ENCODE data around the gene MRPL28. TPM values are rescaled to one million over a fixed set of nuclear protein-coding genes. Genes with fewer than 3 reads are reported as not detected.

The MRPL28 gene
- total and polyA plus RNA-seq, 3 experiments from 2014 or later, result 67.8 to 98.0 (median 90.2) TPM

GRCh38 chr16:369275-369865, 968 bp downstream of the MRPL28 start:
- H3K4me3 ChIP-seq (ENCODE audit: low read length), result no peak overlapping the region
- POLR2A ChIA-PET, result interaction anchor here (0.9 to 1.9 kb wide), 3 partner anchors 11 to 135 kb away, joined by 3 to 9 read pairs (median 3); partner anchors contain the start of gene FAM234A
- Mint-ChIP-seq H3K27me3 (no peaks in the 10 kb centered on the region), H3K36me3 (peaks cover 0 to 55% (median 1%) of the 10 kb centered on the region in 3 donors), H3K4me3 (peak overlapping the region; percentile 62 to 85 (median 71)), H3K27ac (peak overlapping the region in 5 of 8 donors; percentile 19 to 70 (median 51)), H3K4me1 (peaks cover 7 to 21% (median 15%) of the 10 kb centered on the region in 3 donors), H3K9me3 (no peaks in the 10 kb centered on the region)
- peaks cover 14% of the 10 kb centered on the region for H3K4me1 ChIP-seq (ENCODE audit: insufficient read depth, low read length)
- H3K27me3 ChIP-seq (ENCODE audit: insufficient read depth, low read length, poor library complexity, severe bottlenecking), result no peaks in the 10 kb centered on the region
- peak overlapping the region; percentile 38 for H3K27ac ChIP-seq (ENCODE audit: low read depth, low read length)
- CTCF ChIA-PET, result no interaction called here
- no peaks in the 10 kb centered on the region for H3K36me3 ChIP-seq (ENCODE audit: insufficient read depth, low read length)
- H3K9me3 ChIP-seq (ENCODE audit: low read length), result no peaks in the 10 kb centered on the region
- DNase-seq, result no peak

DNA sequence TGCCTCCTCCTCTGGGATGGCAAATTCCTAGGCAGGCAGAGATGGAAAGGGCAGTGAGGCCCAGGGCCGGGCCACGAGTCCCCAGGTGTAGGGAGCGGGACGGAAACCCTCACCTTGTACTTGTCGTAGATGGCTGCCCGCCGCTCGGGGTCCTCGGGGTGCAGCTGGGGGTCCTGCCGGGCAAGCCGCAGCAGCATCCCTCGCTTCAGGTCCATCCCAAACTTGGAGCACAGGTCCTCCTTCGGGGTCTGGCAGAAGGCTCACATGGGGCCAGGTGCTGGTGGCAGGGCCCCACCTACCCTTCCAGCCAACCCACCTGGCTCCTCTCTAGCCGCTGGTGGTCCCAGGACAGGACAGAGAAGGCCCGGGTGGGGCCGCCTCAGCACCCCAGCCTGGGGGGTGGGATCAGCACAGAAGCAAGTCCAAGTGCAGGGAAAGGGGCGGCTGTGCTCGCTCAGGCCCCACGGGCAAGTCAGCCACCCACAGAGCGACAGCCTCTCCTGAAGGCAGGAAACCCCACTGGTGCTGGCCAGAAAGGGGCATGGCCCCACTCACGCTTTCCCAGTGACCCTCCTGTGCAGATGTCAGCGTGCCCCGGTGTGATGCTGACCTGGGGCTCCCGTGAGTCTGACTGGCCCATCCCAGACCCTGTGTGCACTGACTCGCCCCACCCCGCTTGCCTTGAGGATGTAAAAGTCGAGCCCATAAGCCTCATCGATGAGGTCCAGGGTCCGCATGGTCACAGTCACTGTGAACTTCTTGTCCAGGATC, 1.8 kb downstream of the MRPL28 start:
- Histone ChIP-seq H3K4me1 (ENCODE audit: insufficient read depth, low read length) (peaks cover 14% of the 10 kb centered on the region), H3K27me3 (ENCODE audit: insufficient read depth, low read length, poor library complexity, severe bottlenecking) (no peaks in the 10 kb centered on the region), H3K4me3 (ENCODE audit: low read length) (no peak overlapping the region), H3K9me3 (ENCODE audit: low read length) (no peaks in the 10 kb centered on the region), H3K36me3 (ENCODE audit: insufficient read depth, low read length) (no peaks in the 10 kb centered on the region), H3K27ac (ENCODE audit: low read depth, low read length) (no peak overlapping the region)
- ChIA-PET POLR2A (interaction anchor here (0.9 to 1.0 kb wide), 2 partner anchors 14 to 134 kb away, joined by 3 read pairs; partner anchors contain the start of gene FAM234A), CTCF (no interaction called here)
- peaks cover 0 to 50% (median 1%) of the 10 kb centered on the region in 3 donors for H3K36me3 Mint-ChIP-seq
- peaks cover 0 to under 1% of the 10 kb centered on the region in 2 donors for H3K27me3 Mint-ChIP-seq
- H3K27ac Mint-ChIP-seq, result no peak overlapping the region
- H3K9me3 Mint-ChIP-seq, result no peaks in the 10 kb centered on the region
- no peak for DNase-seq
- H3K4me1 Mint-ChIP-seq, result peaks cover 7 to 21% (median 15%) of the 10 kb centered on the region in 3 donors
- peak overlapping the region in 2 of 7 donors; percentile 32 to 76 for H3K4me3 Mint-ChIP-seq

DNA sequence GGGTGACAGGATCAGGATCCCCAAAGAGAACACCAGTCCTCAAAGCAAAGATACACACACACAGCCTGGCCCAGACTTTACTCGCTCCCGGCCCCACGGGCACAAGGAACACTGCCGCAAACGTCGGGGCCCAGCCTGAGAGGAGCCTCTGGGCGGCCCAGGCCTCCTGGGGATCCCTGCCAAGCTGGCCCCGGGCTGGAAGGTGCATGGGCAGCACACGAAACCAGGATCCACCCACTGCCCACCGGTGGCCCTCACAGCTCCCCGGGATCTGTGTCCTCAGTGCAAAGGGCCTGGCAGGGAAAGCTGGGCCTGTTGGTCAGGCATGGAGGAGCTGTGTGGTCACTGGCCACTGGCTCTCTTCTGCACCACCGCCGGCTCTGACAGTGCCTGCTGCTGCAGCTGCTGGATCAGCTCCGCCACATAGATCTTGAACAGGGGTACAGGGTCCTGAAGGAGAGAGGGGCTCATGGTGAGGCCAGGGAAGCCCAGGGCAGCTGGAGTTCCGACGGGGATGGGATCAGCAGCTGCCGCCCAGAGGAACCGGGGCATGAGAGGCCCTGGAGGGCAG, 2.9 kb downstream of the MRPL28 start:
- H3K27ac ChIP-seq (ENCODE audit: low read depth, low read length), result no peak overlapping the region
- Mint-ChIP-seq H3K4me1 (peaks cover 7 to 21% (median 15%) of the 10 kb centered on the region in 3 donors), H3K36me3 (peaks cover 0 to 41% (median 1%) of the 10 kb centered on the region in 3 donors), H3K27ac (no peak overlapping the region), H3K4me3 (peak overlapping the region in 2 of 7 donors; percentile 32 to 81), H3K27me3 (peaks cover 0 to 3% of the 10 kb centered on the region in 2 donors), H3K9me3 (no peaks in the 10 kb centered on the region)
- H3K4me3 ChIP-seq (ENCODE audit: low read length), result no peak overlapping the region
- POLR2A ChIA-PET, result no interaction called here
- no peaks in the 10 kb centered on the region for H3K27me3 ChIP-seq (ENCODE audit: insufficient read depth, low read length, poor library complexity, severe bottlenecking)
- no peak for DNase-seq
- H3K36me3 ChIP-seq (ENCODE audit: insufficient read depth, low read length), result no peaks in the 10 kb centered on the region
- CTCF ChIA-PET, result interaction anchor here (1.0 kb wide), 1 partner anchor 13 kb away, joined by 3 read pairs; no protein-coding TSS in a partner anchor
- no peaks in the 10 kb centered on the region for H3K9me3 ChIP-seq (ENCODE audit: low read length)
- peaks cover 14% of the 10 kb centered on the region for H3K4me1 ChIP-seq (ENCODE audit: insufficient read depth, low read length)

GRCh38 chr16:366476-366875, 3.9 kb downstream of the MRPL28 start:
- H3K4me3 Mint-ChIP-seq, result no peak overlapping the region
- Histone ChIP-seq H3K27me3 (ENCODE audit: insufficient read depth, low read length, poor library complexity, severe bottlenecking) (no peaks in the 10 kb centered on the region), H3K4me3 (ENCODE audit: low read length) (no peak overlapping the region), H3K36me3 (ENCODE audit: insufficient read depth, low read length) (no peaks in the 10 kb centered on the region), H3K9me3 (ENCODE audit: low read length) (no peaks in the 10 kb centered on the region), H3K4me1 (ENCODE audit: insufficient read depth, low read length) (peaks cover 18% of the 10 kb centered on the region), H3K27ac (ENCODE audit: low read depth, low read length) (no peak overlapping the region)
- H3K4me1 Mint-ChIP-seq, result peaks cover 13 to 23% (median 18%) of the 10 kb centered on the region in 3 donors
- H3K27ac Mint-ChIP-seq, result peak overlapping the region in 1 of 8 donors; percentile 50
- H3K9me3 Mint-ChIP-seq, result no peaks in the 10 kb centered on the region
- CTCF ChIA-PET, result interaction anchor here (1.0 kb wide), 1 partner anchor 13 kb away, joined by 3 read pairs; no protein-coding TSS in a partner anchor
- POLR2A ChIA-PET, result no interaction called here
- DNase-seq, result no peak
- peaks cover 1 to 3% of the 10 kb centered on the region in 2 donors for H3K27me3 Mint-ChIP-seq
- peaks cover 0 to 35% (median 1%) of the 10 kb centered on the region in 3 donors for H3K36me3 Mint-ChIP-seq

- Mint-ChIP-seq H3K27ac (no peak overlapping the region), H3K36me3 (peaks cover 0 to 32% (median 1%) of the 10 kb centered on the region in 3 donors), H3K27me3 (peaks cover 1 to 3% of the 10 kb centered on the region in 2 donors), H3K4me1 (peaks cover 6 to 12% (median 11%) of the 10 kb centered on the region in 3 donors), H3K4me3 (no peak overlapping the region), H3K9me3 (no peaks in the 10 kb centered on the region)
- H3K4me1 ChIP-seq (ENCODE audit: insufficient read depth, low read length), result peaks cover 8% of the 10 kb centered on the region
- H3K27ac ChIP-seq (ENCODE audit: low read depth, low read length), result no peak overlapping the region
- ChIA-PET CTCF (interaction anchor here (0.6 to 5.0 kb wide), 2 partner anchors 131 to 259 kb away, joined by 3 to 39 read pairs; no protein-coding TSS in a partner anchor), POLR2A (no interaction called here)
- no peaks in the 10 kb centered on the region for H3K36me3 ChIP-seq (ENCODE audit: insufficient read depth, low read length)
- no peaks in the 10 kb centered on the region for H3K27me3 ChIP-seq (ENCODE audit: insufficient read depth, low read length, poor library complexity, severe bottlenecking)
- no peak for DNase-seq
- H3K4me3 ChIP-seq (ENCODE audit: low read length), result no peak overlapping the region
- no peaks in the 10 kb centered on the region for H3K9me3 ChIP-seq (ENCODE audit: low read length)
Observed at GRCh38 chr16:364595-365491, 5.5 kb downstream of the MRPL28 start.

GRCh38 chr16:363766-364490, 6.4 kb downstream of the MRPL28 start:
- no peaks in the 10 kb centered on the region for H3K9me3 Mint-ChIP-seq
- H3K27me3 ChIP-seq (ENCODE audit: insufficient read depth, low read length, poor library complexity, severe bottlenecking), result no peaks in the 10 kb centered on the region
- peaks cover 0 to 25% (median 1%) of the 10 kb centered on the region in 3 donors for H3K36me3 Mint-ChIP-seq
- DNase-seq, result no peak
- peaks cover 1 to 3% of the 10 kb centered on the region in 2 donors for H3K27me3 Mint-ChIP-seq
- no peaks in the 10 kb centered on the region for H3K36me3 ChIP-seq (ENCODE audit: insufficient read depth, low read length)
- H3K4me3 Mint-ChIP-seq, result no peak overlapping the region
- no peak overlapping the region for H3K27ac ChIP-seq (ENCODE audit: low read depth, low read length)
- no peak overlapping the region for H3K27ac Mint-ChIP-seq
- peaks cover 4% of the 10 kb centered on the region for H3K4me1 ChIP-seq (ENCODE audit: insufficient read depth, low read length)
- H3K9me3 ChIP-seq (ENCODE audit: low read length), result no peaks in the 10 kb centered on the region
- H3K4me3 ChIP-seq (ENCODE audit: low read length), result no peak overlapping the region
- CTCF ChIA-PET, result interaction anchor here (1.6 to 5.0 kb wide), 2 partner anchors 15 to 258 kb away, joined by 3 to 39 read pairs; no protein-coding TSS in a partner anchor
- peaks cover 6 to 7% (median 6%) of the 10 kb centered on the region in 3 donors for H3K4me1 Mint-ChIP-seq
- POLR2A ChIA-PET, result no interaction called here

Measured in CD8-positive, alpha-beta memory T cell (primary cell).